PFSK-1 (cell line): Measurements from ENCODE around the gene TMEM31. TPM values are rescaled to one million over a fixed set of nuclear protein-coding genes. Genes with fewer than 3 reads are reported as not detected.

Experiments
- FOXP2 ChIP-seq: optimal IDR thresholded peaks from 2 replicates; pipeline ENCODE3; 2011; ENCODE audit warnings: borderline replicate concordance, control low read depth, inconsistent platforms; ENCODE audit not compliant: insufficient read depth; ENCODE audit errors: extremely low read length, extremely low read depth
- POLR2AphosphoS5 ChIP-seq: IDR thresholded peaks from 2 replicates; pipeline ENCODE4 v1.6.1; 2012; ENCODE audit warnings: low read depth, mild to moderate bottlenecking, control low read depth, low read length, moderate library complexity
- SIN3A ChIP-seq: IDR thresholded peaks from 2 replicates; pipeline ENCODE4 v1.6.1; 2012; ENCODE audit warnings: mild to moderate bottlenecking, low read length, moderate library complexity, borderline replicate concordance; ENCODE audit not compliant: insufficient read depth
- TAF1 ChIP-seq: IDR thresholded peaks from 2 replicates; pipeline ENCODE4 v1.6.1; 2012; ENCODE audit warnings: low read length, control low read depth, borderline replicate concordance; ENCODE audit not compliant: insufficient read depth
- polyA plus RNA-seq: library from polyadenylated mRNA; unstranded; fragments of >200 nt; gene quantifications from one replicate; pipeline ENCODE4 v1.2.1, GENCODE V29; 2012; ENCODE audit warnings: low read depth, missing spikeins; ENCODE audit not compliant: insufficient read length
- TF ChIP-seq, protein P1 (sequence below), 2 experiments: IDR thresholded peaks; 2 replicates each; pipeline versions ENCODE4 v1.6.1 to v1.8.0; 2011 to 2012; ENCODE audit warnings: low read depth in 2 of 2, low read length in 2 of 2, control low read depth in 1 of 2, inconsistent platforms in 1 of 2, mild to moderate bottlenecking in 1 of 2, moderate library complexity in 1 of 2; ENCODE audit not compliant: insufficient read depth in 1 of 2

TMEM31 gene
- polyA plus RNA-seq, result 0.51 TPM

DNA sequence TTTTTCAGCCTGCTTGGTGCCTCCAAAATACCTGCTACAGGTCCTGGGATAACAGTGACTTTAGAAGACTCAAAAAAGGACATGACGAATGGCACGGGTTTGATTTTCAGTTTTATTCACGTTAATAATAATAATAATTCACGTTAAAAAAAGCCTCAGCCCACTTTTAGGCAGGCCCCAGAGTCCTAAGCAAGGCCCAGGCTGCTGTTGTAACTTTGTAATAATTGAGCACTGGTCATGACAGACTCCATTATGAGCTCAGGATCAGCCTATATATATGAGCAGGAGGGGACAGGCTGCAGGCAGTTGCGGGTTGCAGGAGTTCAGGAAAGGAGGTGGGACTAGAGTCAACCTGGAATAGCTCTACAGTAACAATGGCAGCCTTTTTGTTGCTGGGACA, at the start of gene TMEM31:
Gene TMEM31, plus strand, starts transcription at position 301 of the 400 bp plus-strand sequence. CDS start 1,350 bp downstream, outside the sequence.
- TF ChIP-seq POLR2AphosphoS5, result no peak
- no peak for TF ChIP-seq TAF1
- no peak for TF ChIP-seq SIN3A
- TF ChIP-seq, protein P1, sequence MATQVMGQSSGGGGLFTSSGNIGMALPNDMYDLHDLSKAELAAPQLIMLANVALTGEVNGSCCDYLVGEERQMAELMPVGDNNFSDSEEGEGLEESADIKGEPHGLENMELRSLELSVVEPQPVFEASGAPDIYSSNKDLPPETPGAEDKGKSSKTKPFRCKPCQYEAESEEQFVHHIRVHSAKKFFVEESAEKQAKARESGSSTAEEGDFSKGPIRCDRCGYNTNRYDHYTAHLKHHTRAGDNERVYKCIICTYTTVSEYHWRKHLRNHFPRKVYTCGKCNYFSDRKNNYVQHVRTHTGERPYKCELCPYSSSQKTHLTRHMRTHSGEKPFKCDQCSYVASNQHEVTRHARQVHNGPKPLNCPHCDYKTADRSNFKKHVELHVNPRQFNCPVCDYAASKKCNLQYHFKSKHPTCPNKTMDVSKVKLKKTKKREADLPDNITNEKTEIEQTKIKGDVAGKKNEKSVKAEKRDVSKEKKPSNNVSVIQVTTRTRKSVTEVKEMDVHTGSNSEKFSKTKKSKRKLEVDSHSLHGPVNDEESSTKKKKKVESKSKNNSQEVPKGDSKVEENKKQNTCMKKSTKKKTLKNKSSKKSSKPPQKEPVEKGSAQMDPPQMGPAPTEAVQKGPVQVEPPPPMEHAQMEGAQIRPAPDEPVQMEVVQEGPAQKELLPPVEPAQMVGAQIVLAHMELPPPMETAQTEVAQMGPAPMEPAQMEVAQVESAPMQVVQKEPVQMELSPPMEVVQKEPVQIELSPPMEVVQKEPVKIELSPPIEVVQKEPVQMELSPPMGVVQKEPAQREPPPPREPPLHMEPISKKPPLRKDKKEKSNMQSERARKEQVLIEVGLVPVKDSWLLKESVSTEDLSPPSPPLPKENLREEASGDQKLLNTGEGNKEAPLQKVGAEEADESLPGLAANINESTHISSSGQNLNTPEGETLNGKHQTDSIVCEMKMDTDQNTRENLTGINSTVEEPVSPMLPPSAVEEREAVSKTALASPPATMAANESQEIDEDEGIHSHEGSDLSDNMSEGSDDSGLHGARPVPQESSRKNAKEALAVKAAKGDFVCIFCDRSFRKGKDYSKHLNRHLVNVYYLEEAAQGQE (IDR thresholded peaks at IDR 0.05; ENCODE audit: insufficient read depth in 1 of 2, low read depth in 2 of 2, low read length in 2 of 2), result no peak
- no peak for TF ChIP-seq FOXP2

DNA sequence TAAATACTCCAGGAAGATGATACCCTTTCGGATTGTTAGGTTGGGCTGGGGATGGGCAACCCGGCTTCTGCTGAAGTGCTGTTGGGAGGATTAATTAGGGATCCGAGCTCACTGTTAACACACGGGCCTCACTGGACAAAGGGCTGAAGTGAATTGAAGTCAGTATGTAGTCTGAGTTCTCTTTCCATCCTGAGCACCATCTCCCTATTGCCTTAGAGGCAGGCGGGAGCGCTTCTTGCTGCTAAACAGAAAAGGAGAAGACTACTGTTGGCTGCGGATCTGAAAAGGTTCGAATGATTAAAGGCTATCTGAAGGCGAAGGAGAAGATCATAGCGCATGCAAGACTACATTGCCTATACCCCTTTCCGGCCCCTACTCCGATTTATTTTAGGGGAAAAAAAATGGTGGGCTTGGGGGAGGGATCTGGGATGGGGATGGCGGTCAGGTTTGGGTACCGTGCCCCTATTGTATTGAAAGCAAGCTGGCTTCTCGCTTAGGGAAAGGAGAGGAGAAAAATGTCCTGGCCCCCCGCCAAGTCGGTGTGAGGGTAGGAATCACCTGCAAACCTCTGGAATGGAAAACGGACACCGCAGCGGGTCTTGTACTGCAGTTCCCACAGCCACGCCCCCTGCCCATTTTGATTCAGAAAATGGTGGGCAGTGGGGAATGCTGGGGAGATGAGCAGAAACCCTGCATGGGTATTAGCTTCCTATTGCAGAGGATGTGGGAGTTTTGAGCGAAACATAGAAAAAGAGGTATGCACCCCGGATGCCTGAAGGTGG, 46.5 kb upstream of the TMEM31 start:
- TF ChIP-seq FOXP2, result no peak
- no peak for TF ChIP-seq TAF1
- TF ChIP-seq POLR2AphosphoS5, result no peak
- TF ChIP-seq SIN3A, result no peak
- TF ChIP-seq, protein P1 (IDR thresholded peaks at IDR 0.05; ENCODE audit: insufficient read depth in 1 of 2, low read depth in 2 of 2, low read length in 2 of 2), result no peak

GRCh38 chrX:103666202-103667107, 44.3 kb upstream of the TMEM31 start:
- TF ChIP-seq, protein P1 (IDR thresholded peaks at IDR 0.05; ENCODE audit: insufficient read depth in 1 of 2, low read depth in 2 of 2, low read length in 2 of 2), result no peak
- TF ChIP-seq FOXP2 (no peak), TAF1 (no peak), POLR2AphosphoS5 (no peak), SIN3A (no peak)

- TF ChIP-seq FOXP2 (no peak), TAF1 (no peak)
- TF ChIP-seq, protein P1 (IDR thresholded peaks at IDR 0.05; ENCODE audit: insufficient read depth in 1 of 2, low read depth in 2 of 2, low read length in 2 of 2), result no peak
Measured at GRCh38 chrX:103669745-103670144, 41.0 kb upstream of the TMEM31 start.
